Activated T-helper 1 cell treated with anti-CD3 and anti-CD28 coated beads, Interleukin-2, amount 50 U/mL, for 16 hours (primary cell): ENCODE data around the gene LSM12.

Experiments used
- DNase-seq, 2 donors: peaks; one replicate each; pipeline ENCODE4 v3.0.0-alpha.2; 2020; ENCODE audit warnings: low read depth in 1 of 2, low spot score in 1 of 2

The LSM12 gene

DNA sequence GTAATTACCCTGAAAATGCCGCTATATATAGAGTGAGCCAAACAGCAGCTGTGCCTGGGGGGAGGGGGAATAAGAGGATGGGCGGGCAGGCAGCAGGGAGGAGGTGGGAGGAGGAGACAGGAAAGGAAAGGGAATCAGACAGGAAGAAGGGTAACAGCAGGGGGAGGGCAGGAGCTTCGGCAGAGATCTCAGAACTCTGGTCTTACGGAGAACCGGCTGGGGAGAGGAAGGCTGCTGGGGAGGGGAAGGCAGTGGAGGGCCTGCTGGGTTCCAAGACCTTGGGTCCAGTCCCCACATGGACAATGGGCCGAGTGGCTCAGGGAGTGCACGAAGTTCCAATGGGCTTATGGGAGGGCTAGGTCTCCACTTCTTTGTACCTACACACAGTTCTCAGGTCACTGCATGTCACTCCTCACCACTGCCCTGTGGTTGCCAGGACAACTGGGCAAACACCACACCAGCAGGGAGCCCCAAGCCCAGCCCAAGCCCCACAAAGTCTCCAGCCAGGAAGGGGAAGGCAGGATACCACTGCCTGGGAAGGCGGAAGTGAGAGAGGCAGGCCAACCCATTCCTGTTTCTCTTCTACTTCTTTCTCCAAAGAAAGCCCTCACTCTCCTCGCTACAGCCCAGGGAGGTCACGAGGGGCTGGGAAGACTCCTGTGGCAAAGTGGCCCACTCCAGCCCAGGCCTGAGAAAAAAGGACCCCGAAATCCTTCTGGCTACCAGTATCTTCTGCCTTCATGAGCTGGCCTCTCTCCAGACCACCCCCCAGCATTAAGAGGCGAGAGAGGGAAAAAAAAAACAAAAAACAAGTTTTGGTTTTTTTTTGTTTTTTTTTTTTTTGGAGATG is 29.4 kb upstream of the LSM12 start:
- no peak for DNase-seq

DNA sequence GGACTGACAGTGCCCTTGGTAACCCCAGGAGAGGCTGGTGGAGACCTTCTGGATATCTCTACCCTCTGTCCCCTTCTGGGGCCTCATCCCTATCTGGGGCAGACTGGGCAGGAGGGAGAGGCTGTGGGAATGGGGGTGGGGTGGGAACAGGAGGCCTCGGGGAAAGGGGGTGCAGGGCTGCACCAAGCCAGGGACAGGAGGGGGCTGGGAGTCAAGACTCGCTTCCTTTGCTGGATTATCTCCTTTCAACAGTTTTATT is 28.8 kb upstream of the LSM12 start:
- no peak for DNase-seq

GRCh38 chr17:44094701-44095387 is 28.4 kb upstream of the LSM12 start:
- no peak for DNase-seq

DNA sequence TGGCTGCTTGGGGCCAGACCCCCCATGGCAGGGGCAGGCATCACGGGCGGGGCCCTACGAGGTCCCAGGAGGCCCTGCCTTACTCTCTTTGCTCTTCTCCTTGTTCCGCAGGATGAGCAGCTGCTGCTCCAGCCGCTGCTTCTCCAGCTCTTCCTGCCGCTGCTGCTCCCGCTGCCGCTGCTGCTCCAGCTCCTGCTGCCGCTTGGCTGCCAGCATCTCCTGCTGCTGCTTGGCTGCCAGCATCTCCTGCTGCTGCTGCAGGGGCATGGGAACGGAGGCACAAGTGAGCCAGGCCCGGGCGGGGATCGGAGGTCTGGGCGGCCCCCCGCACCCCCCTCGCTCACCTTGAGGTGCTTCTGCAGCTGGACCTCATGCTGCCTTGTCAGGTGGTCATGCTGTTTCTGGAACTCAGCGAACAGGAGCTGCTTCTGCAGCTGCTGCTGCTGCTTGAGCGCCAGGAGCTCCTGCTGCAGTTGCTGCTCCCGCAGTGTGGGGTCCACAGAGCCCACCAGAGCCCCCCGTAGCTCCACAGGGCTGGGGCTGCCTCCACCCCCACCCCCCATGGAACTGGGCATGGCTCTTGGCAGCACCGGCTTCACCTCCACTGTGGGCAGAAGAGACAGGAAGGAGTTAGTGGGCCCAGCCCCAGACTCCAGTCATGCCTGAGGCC is 26.9 kb upstream of the LSM12 start:
- no peak for DNase-seq

GRCh38 chr17:44092051-44092450 is 25.6 kb upstream of the LSM12 start:
- no peak for DNase-seq

DNA sequence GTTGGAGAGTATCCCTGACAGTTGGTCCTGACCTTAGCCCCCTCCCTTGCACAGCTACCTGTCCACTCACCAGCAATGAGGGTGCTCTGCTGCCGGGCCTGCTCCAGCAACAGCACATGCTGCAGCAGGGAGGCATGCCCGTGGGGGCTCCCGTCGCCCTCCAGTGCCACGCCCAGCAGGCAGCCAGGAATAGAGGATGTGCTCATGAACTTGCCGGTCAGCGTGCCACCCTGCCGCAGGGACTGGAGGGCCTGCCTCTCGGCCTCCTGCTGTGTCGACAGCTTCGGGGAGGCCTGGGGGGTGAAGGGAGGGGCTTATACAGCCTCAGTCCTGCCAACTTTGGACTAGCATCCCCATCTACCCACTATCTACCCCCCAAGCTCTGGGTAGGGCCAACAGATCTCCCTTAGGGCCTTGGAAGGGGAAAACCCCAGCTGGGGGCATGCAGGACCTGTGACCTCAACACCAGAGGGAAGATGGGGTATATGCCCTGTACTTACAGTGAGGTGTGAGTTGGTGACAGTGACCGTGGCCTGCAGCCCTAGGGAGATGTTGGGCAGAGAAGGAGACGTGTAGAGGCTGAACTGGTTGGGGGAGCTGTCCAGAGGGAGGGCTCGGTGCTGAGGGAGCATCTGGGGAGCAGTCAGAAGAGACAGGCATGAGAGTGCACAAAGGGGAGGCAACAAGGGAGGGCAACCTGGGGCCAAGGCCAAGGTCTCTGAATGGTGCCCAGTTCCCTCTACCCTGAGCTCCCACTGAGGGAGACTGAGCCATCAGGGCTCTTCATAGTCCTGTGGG is 24.9 kb upstream of the LSM12 start:
- DNase-seq, result no peak

DNA sequence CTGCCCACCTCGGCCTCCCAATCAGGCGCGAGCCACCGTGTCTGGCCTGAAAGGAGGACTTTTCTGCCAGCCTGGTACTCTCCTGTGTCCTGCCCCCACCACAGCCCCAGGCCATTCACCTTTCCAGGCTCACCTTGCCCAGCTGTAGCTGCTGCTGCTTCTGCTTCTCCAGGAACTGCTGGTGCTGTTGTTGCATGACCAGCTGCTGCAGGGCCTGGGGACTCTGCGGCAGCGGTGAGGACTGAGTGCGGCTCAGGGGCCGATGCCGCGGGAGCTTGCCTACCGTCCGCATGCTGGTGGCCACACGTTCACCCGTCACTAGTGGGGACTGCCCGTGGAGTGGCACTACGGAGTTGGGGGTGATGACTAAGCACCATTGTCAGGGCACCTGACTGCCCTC is 21.8 kb upstream of the LSM12 start:
- DNase-seq, result no peak

DNA sequence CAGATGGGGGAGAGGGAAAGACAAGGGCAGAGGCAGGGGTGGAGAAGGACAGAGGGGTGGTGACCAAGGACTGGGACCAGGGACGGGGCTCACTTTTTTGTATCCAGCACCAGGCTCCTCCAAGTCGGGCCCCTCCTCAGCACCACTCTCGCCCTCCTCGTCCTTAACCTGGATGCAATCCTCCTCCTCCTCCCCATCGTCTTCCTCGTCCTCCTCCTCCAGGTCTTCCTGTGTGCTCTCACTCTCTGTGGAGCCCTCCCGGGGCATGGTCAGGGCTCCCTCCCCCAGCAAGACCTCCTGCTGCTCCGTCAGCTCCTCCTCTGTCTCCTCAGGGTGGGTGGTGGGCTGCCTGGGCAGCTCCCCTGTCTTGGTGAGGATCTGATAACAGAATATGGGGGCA is 20.8 kb upstream of the LSM12 start:
- no peak for DNase-seq

DNA sequence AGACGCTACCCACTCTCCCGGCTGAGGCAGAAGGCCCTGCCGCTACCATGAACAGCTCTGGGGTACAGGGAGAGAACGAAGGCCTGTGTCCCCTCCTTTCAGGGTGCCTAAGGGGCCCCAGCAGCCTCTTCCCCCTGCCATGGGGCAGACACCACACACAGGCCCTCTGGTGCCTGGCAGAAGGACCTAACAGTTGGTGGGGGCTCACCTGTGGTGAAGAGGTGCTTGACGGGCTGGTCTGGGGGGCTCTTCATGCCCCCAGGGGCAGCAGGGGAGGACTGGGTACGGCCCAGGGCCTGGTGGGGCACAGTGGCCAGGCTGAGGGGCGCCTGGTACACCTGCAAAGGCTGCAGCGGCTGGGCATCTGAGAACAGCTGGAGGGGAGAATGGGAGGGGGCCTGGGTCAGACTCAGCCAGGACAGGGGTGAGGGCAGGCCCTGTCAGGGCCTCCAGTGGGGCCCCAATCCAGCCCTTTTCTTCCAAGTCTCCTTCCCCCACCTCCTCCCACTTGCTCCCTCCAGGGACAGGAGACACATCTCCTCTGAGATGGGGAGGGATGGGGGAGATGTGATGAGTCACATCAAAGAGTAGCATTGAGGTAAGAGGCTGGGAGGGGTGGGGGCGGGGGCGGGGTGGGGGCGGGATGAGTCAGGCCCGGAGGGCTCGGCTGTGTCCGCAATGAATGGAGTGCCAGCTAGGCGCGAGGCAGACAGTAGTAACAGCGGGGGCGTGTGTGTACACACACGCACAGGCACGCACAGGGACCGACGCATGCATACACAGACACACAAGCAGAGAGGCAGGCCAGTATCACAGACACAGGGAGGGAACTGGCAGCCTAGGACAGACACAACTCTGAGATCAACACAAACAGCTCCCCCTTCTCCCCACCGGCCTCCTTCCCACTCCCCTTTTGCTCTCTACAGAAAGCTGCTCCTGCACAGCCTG is 20.2 kb upstream of the LSM12 start:
- peak in 1 of 2 donors; percentile 56 for DNase-seq

DNA sequence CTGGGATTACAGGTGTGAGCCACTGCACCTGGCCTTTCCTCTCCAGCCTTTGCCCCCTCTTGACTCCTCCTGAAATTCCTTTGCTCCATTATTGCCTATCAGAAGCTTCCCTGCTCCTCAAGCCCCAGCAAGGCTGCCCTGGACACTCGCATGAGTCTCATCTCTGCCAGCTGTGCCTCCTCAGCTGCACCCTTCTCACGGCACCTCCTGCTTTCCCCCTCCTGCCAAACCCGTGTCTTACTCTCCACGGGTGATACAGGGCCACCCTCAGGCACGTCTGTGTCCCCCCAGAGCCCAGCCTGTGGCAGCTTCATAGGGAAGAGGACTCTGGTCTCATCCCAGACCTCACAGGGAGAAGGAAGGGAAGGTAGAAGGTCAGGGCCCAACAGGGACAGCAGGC is 19.4 kb upstream of the LSM12 start:
- no peak for DNase-seq

DNA sequence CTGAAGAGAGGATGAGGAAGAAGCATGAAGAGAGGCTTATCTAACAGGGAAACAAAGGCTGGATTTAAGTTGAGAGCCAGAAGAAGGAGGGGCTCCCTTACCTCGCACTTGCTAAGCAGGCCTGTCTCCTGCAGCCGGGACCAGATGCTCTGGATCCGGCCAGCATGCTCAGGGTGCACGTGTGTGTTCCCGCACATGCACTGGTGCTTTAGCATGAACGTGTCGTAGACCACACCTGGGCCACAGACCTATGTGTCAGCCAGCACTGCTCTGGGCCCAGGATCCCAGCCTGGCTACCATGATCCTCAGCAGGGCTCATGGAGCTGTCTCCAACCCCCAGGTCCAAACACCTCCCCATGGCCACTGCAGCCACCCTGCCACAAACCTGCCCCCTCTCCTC is 18.4 kb upstream of the LSM12 start:
- no peak for DNase-seq

DNA sequence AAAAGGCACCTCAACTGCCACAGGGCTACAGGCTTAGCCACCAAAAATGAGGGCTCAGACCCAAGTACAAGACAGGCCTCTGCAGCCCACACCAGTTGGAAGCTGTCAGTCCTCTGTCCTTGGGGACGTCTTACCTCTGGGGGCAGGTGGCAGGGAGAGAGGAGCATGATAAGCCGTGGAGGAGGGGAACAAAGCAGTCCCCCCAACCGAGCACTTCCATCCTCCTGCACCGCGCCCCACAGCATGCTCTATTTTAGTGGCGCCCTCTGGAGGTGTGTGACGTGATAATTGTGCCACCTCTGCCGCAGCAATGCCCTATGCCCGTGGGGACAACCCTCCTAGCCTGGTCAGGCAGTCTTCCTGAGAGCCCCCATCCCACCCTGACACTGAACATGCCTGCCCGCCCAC is 17.7 kb upstream of the LSM12 start:
- DNase-seq, result no peak

DNA sequence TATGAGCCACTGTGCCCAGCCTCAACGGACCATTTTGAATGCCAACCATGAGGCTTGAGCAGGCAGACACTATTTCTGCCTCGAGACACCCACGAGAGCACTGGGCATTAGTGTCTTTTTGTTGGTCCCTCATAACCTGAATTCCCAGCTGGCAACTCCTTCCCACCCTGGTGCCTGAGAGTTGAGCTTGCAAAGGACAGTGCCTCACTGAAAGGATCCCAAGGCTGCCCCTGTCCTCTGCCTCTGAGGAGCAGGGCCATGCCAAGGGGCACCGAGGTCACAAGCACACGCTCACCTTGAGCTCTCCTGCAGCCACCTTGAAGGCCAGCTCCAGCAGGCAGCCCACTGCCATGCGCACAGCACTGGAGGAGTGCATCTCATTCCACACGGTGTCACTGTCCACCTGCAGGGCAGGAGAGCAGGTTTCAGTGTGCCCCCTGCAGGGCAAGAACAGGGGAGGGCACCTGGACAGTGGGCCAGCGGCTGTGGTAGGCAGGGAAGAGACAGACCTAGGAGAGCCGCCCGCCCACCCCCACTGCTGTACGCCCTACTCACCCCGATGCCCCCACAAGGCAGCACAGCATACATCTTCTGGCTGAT is 16.9 kb upstream of the LSM12 start:
- DNase-seq, result no peak

- no peak for DNase-seq
These were observed 15.9 kb upstream of the LSM12 start for GRCh38 chr17:44082256-44082927.

DNA sequence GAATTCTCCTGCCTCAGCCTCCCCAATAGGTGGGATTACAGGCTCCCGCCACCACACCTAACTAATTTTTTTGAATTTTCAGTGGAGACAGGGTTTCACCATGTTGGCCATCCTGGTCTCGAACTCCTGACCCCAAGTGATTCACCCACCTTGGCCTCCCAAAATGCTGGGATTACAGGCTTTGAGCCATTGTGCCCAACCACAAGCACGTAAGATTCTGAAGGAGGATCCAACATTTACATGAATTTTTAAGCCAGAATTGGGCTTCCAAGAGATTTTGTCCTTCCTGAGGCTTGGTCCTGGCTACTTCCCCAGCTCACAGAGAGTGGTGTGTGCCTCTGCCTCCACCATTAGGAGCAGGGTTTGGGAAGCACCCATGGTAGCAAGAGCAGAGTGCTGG is 15.2 kb upstream of the LSM12 start:
- no peak for DNase-seq

DNA sequence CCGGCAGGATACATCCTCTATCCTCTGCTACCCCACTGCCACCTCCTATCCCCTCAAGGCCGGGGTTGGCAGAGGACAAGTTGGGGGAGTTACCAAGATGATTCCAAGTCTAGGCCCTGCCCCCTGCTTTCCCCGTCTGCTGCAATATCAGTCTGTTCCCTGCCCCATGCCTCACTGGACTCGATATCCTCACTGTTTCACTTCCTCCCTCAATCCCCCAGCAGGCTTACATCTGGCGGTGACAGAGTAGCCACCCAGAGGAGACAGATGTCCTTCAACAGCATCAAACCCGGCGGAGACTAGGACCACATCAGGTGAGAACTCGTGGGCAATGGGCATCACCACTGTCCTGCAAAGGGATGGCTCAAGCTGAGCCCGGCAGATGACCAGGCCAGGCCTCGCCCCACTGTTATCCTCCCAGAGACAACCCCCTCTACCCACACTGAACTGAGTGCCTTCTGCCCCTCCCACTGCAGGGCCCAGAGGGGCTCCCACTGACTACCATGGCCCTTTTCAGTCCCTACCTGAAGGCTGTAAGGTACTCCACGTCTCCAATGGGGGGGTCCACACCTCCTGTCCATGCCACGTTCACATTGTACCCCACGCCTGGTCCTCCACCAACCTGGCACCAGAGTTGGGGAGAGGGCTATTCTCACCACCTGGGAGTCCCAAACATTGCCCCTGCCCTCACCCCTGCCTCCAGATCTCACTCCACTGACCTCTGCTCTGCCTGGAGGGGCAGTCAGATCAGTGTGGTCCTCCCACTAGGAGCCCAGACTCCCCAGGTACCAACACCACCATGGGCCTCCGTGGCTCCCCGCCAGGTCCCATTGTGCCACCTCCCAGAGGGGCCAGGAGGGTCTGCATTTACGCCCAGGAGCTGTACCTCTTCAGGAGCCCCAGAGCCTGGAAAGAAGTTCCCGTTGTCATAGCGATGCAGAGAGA is 13.7 kb upstream of the LSM12 start:
- DNase-seq, result no peak

- no peak for DNase-seq
These were observed 11.9 kb upstream of the LSM12 start for GRCh38 chr17:44078412-44078811.

DNA sequence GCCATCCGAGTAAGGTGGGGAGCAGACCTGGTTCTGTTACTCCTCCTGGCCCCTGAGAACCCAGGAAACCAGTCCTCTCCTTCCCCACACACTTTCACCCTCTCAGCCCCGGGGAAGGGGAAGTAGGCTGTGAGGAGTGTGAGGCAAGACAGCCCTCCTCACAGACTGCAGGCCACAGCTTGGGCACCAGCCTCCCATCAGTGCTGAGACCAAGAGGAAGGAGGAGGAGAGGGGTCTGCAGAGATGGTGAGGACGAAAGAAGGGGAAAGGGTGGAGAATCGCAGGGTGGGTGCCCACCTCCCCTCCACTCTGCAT is 11.1 kb upstream of the LSM12 start:
- DNase-seq, result no peak
